ENCODE results near the gene RAPGEF4.

- TF ChIP-seq, protein P1, sequence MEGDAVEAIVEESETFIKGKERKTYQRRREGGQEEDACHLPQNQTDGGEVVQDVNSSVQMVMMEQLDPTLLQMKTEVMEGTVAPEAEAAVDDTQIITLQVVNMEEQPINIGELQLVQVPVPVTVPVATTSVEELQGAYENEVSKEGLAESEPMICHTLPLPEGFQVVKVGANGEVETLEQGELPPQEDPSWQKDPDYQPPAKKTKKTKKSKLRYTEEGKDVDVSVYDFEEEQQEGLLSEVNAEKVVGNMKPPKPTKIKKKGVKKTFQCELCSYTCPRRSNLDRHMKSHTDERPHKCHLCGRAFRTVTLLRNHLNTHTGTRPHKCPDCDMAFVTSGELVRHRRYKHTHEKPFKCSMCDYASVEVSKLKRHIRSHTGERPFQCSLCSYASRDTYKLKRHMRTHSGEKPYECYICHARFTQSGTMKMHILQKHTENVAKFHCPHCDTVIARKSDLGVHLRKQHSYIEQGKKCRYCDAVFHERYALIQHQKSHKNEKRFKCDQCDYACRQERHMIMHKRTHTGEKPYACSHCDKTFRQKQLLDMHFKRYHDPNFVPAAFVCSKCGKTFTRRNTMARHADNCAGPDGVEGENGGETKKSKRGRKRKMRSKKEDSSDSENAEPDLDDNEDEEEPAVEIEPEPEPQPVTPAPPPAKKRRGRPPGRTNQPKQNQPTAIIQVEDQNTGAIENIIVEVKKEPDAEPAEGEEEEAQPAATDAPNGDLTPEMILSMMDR (IDR thresholded peaks at IDR 0.05; ENCODE audit: control extremely low read depth in 1 of 3, insufficient read depth in 1 of 3, low read depth in 1 of 3, low read length in 3 of 3): no peak
- TF ChIP-seq RAD21 (IDR thresholded peaks at IDR 0.05 in 1 of 2, conservative IDR thresholded peaks at IDR 0.05 in 1 of 2; ENCODE audit: low read depth in 2 of 2, low read length in 2 of 2): no peak
- no peak for TF ChIP-seq POLR2A (IDR thresholded peaks at IDR 0.05; ENCODE audit: control extremely low read depth in 1 of 2, low read depth in 2 of 2, low read length in 2 of 2)
- TF ChIP-seq NRF1 (IDR thresholded peaks at IDR 0.05; ENCODE audit: low read depth, low read length): no peak
- no peak for TF ChIP-seq GABPA (IDR thresholded peaks at IDR 0.05; ENCODE audit: borderline replicate concordance, insufficient read depth, low read length)
- no peak for TF ChIP-seq SIRT6 (IDR thresholded peaks at IDR 0.05; ENCODE audit: low read length)
- TF ChIP-seq RFX5 (IDR thresholded peaks at IDR 0.05; ENCODE audit: borderline replicate concordance, low read depth, low read length): no peak
- TF ChIP-seq EZH2 (IDR thresholded peaks at IDR 0.05; ENCODE audit: low read depth, low read length, severe bottlenecking): no peak
- no peak for TF ChIP-seq HDAC2 (IDR thresholded peaks at IDR 0.05; ENCODE audit: borderline replicate concordance in 1 of 2, low read depth in 2 of 2, low read length in 2 of 2)
- no peak for TF ChIP-seq SP4 (IDR thresholded peaks at IDR 0.05; ENCODE audit: low read length)
- no peak for TF ChIP-seq CREB1 (IDR thresholded peaks at IDR 0.05)
- TF ChIP-seq EGR1 (IDR thresholded peaks at IDR 0.05; ENCODE audit: borderline replicate concordance, low read depth, low read length): no peak
These were observed 150.4 kb downstream of the RAPGEF4 start for GRCh38 chr2:172885996-172886395.

Measured in H1 (cell line).